GM12873 (cell line): ENCODE measurements around the gene COPRS.
A peak's percentile ranks its signal among the peaks of the same experiment; 100 is the strongest.

Experiments
- CTCF ChIP-seq: IDR thresholded peaks from 2 replicates; pipeline ENCODE4 v1.5.1; 2012; ENCODE audit warnings: low read depth, mild to moderate bottlenecking, moderate library complexity, low read length, control low read depth; ENCODE audit not compliant: insufficient read depth; ENCODE audit errors: missing control alignments

Gene COPRS

GRCh38 chr17:31843070-31843745 lies 15.8 kb downstream of the COPRS start:
- no peak for TF ChIP-seq CTCF

GRCh38 chr17:31842195-31843069 lies 16.6 kb downstream of the COPRS start:
- peak; percentile 92 for TF ChIP-seq CTCF

- no peak for TF ChIP-seq CTCF
Observed at GRCh38 chr17:31841850-31842194, 17.2 kb downstream of the COPRS start.

- TF ChIP-seq CTCF = no peak
Observed at GRCh38 chr17:31838636-31839225, 20.3 kb downstream of the COPRS start.

- no peak for TF ChIP-seq CTCF
Observed at GRCh38 chr17:31835984-31836383, 23.1 kb downstream of the COPRS start.

GRCh38 chr17:31834448-31834847 lies 24.6 kb downstream of the COPRS start:
- TF ChIP-seq CTCF = no peak

GRCh38 chr17:31832746-31833145 lies 26.3 kb downstream of the COPRS start:
- no peak for TF ChIP-seq CTCF
